ENCODE data around the gene CUX1. TPM values are rescaled to one million over a fixed set of nuclear protein-coding genes. Genes with fewer than 3 reads are reported as not detected.

The CUX1 gene
- total RNA-seq, 1 donor from 2014 or later: 18.3 TPM

GRCh38 chr7:102096012-102096332 is 278.5 kb downstream of the CUX1 start:
- Histone ChIP-seq H3K9me3 (ENCODE audit: control insufficient read depth in 3 of 3, low read length in 3 of 3) (no peaks in the 10 kb centered on the region), H3K9ac (ENCODE audit: low read depth in 1 of 3, low read length in 3 of 3) (no peak overlapping the region), H3K27ac (ENCODE audit: low read depth, low read length) (no peak overlapping the region), H3K4me3 (ENCODE audit: low read length in 3 of 3) (no peak overlapping the region), H3K4me1 (ENCODE audit: control insufficient read depth in 3 of 3, insufficient read depth in 3 of 3, low read length in 3 of 3) (peaks cover 0 to 3% (median 0%) of the 10 kb centered on the region in 3 donors), H3K36me3 (ENCODE audit: control insufficient read depth in 3 of 3, insufficient read depth in 3 of 3, low read length in 3 of 3) (peaks cover 2 to 16% (median 11%) of the 10 kb centered on the region in 3 donors), H3K27me3 (ENCODE audit: control insufficient read depth in 3 of 3, insufficient read depth in 3 of 3, low read length in 3 of 3) (no peaks in the 10 kb centered on the region)

- Histone ChIP-seq H3K9me3 (ENCODE audit: control insufficient read depth in 3 of 3, low read length in 3 of 3) (no peaks in the 10 kb centered on the region), H3K9ac (ENCODE audit: low read depth in 1 of 3, low read length in 3 of 3) (no peak overlapping the region), H3K36me3 (ENCODE audit: control insufficient read depth in 3 of 3, insufficient read depth in 3 of 3, low read length in 3 of 3) (peaks cover 7 to 19% (median 11%) of the 10 kb centered on the region in 3 donors), H3K27me3 (ENCODE audit: control insufficient read depth in 3 of 3, insufficient read depth in 3 of 3, low read length in 3 of 3) (no peaks in the 10 kb centered on the region), H3K27ac (ENCODE audit: low read depth, low read length) (no peak overlapping the region), H3K4me3 (ENCODE audit: low read length in 3 of 3) (no peak overlapping the region), H3K4me1 (ENCODE audit: control insufficient read depth in 3 of 3, insufficient read depth in 3 of 3, low read length in 3 of 3) (peaks cover 0 to 3% (median 0%) of the 10 kb centered on the region in 3 donors)
Observed at GRCh38 chr7:102096706-102097427, 279.4 kb downstream of the CUX1 start.

- Histone ChIP-seq H3K9me3 (ENCODE audit: control insufficient read depth in 3 of 3, low read length in 3 of 3) (no peaks in the 10 kb centered on the region), H3K9ac (ENCODE audit: low read depth in 1 of 3, low read length in 3 of 3) (no peak overlapping the region), H3K4me3 (ENCODE audit: low read length in 3 of 3) (no peak overlapping the region), H3K27me3 (ENCODE audit: control insufficient read depth in 3 of 3, insufficient read depth in 3 of 3, low read length in 3 of 3) (no peaks in the 10 kb centered on the region), H3K36me3 (ENCODE audit: control insufficient read depth in 3 of 3, insufficient read depth in 3 of 3, low read length in 3 of 3) (peaks cover 10 to 16% (median 14%) of the 10 kb centered on the region in 3 donors), H3K4me1 (ENCODE audit: control insufficient read depth in 3 of 3, insufficient read depth in 3 of 3, low read length in 3 of 3) (peaks cover 0 to 3% (median 0%) of the 10 kb centered on the region in 3 donors), H3K27ac (ENCODE audit: low read depth, low read length) (no peak overlapping the region)
Observed at GRCh38 chr7:102097601-102098161, 280.3 kb downstream of the CUX1 start.

DNA sequence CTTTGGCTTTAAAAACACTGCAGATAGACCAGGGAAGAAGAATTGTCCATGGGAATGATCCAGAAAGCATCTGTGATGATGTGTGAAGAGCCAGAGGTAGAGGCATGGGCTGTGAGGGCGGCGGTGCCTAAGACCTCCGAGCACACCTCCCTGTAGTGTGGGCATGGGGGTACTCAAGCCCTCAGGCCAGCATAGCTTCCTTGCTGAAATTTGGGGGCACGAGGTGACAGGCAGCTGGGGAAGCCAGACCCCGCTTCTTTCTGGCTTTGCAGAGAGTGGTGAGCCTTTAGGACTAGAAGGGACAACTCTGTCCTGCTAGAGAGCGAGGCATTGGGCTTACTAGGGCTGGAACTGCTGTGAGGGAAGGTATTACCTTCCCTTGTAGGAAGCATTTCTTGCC is 281.6 kb downstream of the CUX1 start:
- H3K9ac ChIP-seq (ENCODE audit: low read depth in 1 of 3, low read length in 3 of 3): no peak overlapping the region
- H3K4me3 ChIP-seq (ENCODE audit: low read length in 3 of 3): no peak overlapping the region
- H3K27me3 ChIP-seq (ENCODE audit: control insufficient read depth in 3 of 3, insufficient read depth in 3 of 3, low read length in 3 of 3): no peaks in the 10 kb centered on the region
- peaks cover 10 to 19% (median 14%) of the 10 kb centered on the region in 3 donors for H3K36me3 ChIP-seq (ENCODE audit: control insufficient read depth in 3 of 3, insufficient read depth in 3 of 3, low read length in 3 of 3)
- H3K4me1 ChIP-seq (ENCODE audit: control insufficient read depth in 3 of 3, insufficient read depth in 3 of 3, low read length in 3 of 3): no peaks in the 10 kb centered on the region
- no peak overlapping the region for H3K27ac ChIP-seq (ENCODE audit: low read depth, low read length)
- H3K9me3 ChIP-seq (ENCODE audit: control insufficient read depth in 3 of 3, low read length in 3 of 3): no peaks in the 10 kb centered on the region

- Histone ChIP-seq H3K36me3 (ENCODE audit: control insufficient read depth in 3 of 3, insufficient read depth in 3 of 3, low read length in 3 of 3) (peaks cover 14 to 19% (median 18%) of the 10 kb centered on the region in 3 donors), H3K27me3 (ENCODE audit: control insufficient read depth in 3 of 3, insufficient read depth in 3 of 3, low read length in 3 of 3) (no peaks in the 10 kb centered on the region), H3K4me1 (ENCODE audit: control insufficient read depth in 3 of 3, insufficient read depth in 3 of 3, low read length in 3 of 3) (no peaks in the 10 kb centered on the region), H3K27ac (ENCODE audit: low read depth, low read length) (no peak overlapping the region), H3K9me3 (ENCODE audit: control insufficient read depth in 3 of 3, low read length in 3 of 3) (no peaks in the 10 kb centered on the region), H3K9ac (ENCODE audit: low read depth in 1 of 3, low read length in 3 of 3) (no peak overlapping the region), H3K4me3 (ENCODE audit: low read length in 3 of 3) (no peak overlapping the region)
Observed at GRCh38 chr7:102099474-102099873, 282.0 kb downstream of the CUX1 start.

DNA sequence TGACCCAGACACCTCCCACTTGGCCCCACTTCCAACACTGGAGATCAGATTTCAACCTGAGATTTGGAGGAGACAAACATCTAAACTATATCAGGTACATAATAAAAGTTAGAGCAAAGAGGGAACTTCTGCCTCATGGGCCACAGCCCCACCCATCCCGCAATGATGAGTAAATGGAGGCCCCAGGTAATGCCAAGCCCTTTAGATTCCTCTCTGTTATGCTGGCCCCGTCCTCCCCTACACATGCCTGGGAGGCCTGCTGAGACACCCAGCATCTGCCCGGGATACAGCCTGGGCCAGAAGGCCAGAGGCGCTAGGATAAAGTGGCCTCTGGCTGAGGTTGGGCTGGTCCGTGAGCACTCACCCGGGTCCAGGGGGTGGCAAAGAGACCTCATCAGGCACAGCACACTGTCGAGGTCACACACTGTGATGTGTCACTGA is 283.7 kb downstream of the CUX1 start:
- H3K9ac ChIP-seq (ENCODE audit: low read depth in 1 of 3, low read length in 3 of 3): no peak overlapping the region
- H3K27ac ChIP-seq (ENCODE audit: low read depth, low read length): no peak overlapping the region
- no peaks in the 10 kb centered on the region for H3K9me3 ChIP-seq (ENCODE audit: control insufficient read depth in 3 of 3, low read length in 3 of 3)
- no peak overlapping the region for H3K4me3 ChIP-seq (ENCODE audit: low read length in 3 of 3)
- H3K4me1 ChIP-seq (ENCODE audit: control insufficient read depth in 3 of 3, insufficient read depth in 3 of 3, low read length in 3 of 3): no peaks in the 10 kb centered on the region
- H3K27me3 ChIP-seq (ENCODE audit: control insufficient read depth in 3 of 3, insufficient read depth in 3 of 3, low read length in 3 of 3): no peaks in the 10 kb centered on the region
- peaks cover 17 to 27% (median 23%) of the 10 kb centered on the region in 3 donors for H3K36me3 ChIP-seq (ENCODE audit: control insufficient read depth in 3 of 3, insufficient read depth in 3 of 3, low read length in 3 of 3)

DNA sequence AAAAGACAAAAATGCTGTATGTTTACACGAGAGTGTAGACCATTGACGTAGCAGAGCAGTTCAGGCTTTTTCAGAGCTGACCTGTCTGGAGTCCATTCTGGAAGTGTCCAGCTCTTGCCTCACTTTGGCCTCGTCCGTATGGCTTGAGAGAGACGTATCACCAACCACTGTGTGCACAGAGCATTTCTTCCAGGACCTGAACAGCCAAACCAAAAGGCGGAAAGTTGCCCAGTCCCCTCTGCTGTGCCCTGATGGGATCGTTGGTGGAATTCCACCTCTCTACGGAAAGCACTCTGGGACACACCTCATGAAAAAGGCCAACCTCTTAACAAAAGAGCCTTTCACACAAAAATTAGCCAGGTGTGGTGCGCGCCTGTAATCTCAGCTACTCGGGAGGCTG is 284.5 kb downstream of the CUX1 start:
- Histone ChIP-seq H3K9ac (ENCODE audit: low read depth in 1 of 3, low read length in 3 of 3) (no peak overlapping the region), H3K4me1 (ENCODE audit: control insufficient read depth in 3 of 3, insufficient read depth in 3 of 3, low read length in 3 of 3) (no peaks in the 10 kb centered on the region), H3K4me3 (ENCODE audit: low read length in 3 of 3) (no peak overlapping the region), H3K36me3 (ENCODE audit: control insufficient read depth in 3 of 3, insufficient read depth in 3 of 3, low read length in 3 of 3) (peaks cover 20 to 31% (median 30%) of the 10 kb centered on the region in 3 donors), H3K27ac (ENCODE audit: low read depth, low read length) (no peak overlapping the region), H3K9me3 (ENCODE audit: control insufficient read depth in 3 of 3, low read length in 3 of 3) (no peaks in the 10 kb centered on the region), H3K27me3 (ENCODE audit: control insufficient read depth in 3 of 3, insufficient read depth in 3 of 3, low read length in 3 of 3) (no peaks in the 10 kb centered on the region)

DNA sequence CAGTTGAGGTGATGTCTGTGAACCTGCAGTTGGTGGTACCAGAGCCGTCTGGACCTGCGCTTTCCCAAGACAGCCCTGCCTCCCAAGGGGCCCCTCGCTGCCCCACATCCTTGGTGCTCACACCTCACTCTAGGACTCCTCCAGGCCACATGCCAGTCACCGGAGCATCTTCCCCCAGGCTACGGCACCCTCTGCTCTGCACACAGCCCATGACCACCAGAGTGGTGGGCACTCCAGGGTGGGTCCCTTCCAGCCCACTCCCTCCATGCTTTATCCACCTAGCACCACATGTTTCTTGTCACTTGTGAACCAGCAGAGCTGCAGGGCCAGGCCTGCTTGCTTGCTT is 285.6 kb downstream of the CUX1 start:
- no peak overlapping the region for H3K9ac ChIP-seq (ENCODE audit: low read depth in 1 of 3, low read length in 3 of 3)
- no peaks in the 10 kb centered on the region for H3K27me3 ChIP-seq (ENCODE audit: control insufficient read depth in 3 of 3, insufficient read depth in 3 of 3, low read length in 3 of 3)
- peaks cover 24 to 35% (median 30%) of the 10 kb centered on the region in 3 donors for H3K36me3 ChIP-seq (ENCODE audit: control insufficient read depth in 3 of 3, insufficient read depth in 3 of 3, low read length in 3 of 3)
- no peak overlapping the region for H3K4me3 ChIP-seq (ENCODE audit: low read length in 3 of 3)
- no peaks in the 10 kb centered on the region for H3K9me3 ChIP-seq (ENCODE audit: control insufficient read depth in 3 of 3, low read length in 3 of 3)
- no peaks in the 10 kb centered on the region for H3K4me1 ChIP-seq (ENCODE audit: control insufficient read depth in 3 of 3, insufficient read depth in 3 of 3, low read length in 3 of 3)
- no peak overlapping the region for H3K27ac ChIP-seq (ENCODE audit: low read depth, low read length)

DNA sequence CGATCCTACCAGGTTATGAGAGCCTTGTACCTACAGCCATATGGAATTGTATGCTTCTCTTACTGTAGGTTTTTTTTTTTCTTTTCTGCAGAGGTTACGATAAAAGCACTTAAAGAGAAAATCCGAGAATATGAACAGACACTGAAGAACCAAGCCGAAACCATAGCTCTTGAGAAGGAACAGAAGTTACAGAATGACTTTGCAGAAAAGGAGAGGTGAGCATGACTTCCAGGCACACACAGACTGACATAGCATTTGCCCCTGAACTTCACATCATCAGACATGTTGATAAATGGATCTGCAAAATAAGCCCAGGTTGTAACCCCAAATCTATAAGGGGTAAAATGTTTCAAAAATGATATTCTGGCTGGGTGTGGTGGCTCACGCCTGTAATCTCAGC is 286.8 kb downstream of the CUX1 start:
- no peak overlapping the region for H3K4me3 ChIP-seq (ENCODE audit: low read length in 3 of 3)
- no peaks in the 10 kb centered on the region for H3K4me1 ChIP-seq (ENCODE audit: control insufficient read depth in 3 of 3, insufficient read depth in 3 of 3, low read length in 3 of 3)
- no peaks in the 10 kb centered on the region for H3K9me3 ChIP-seq (ENCODE audit: control insufficient read depth in 3 of 3, low read length in 3 of 3)
- peaks cover 21 to 32% (median 23%) of the 10 kb centered on the region in 3 donors for H3K36me3 ChIP-seq (ENCODE audit: control insufficient read depth in 3 of 3, insufficient read depth in 3 of 3, low read length in 3 of 3)
- H3K27ac ChIP-seq (ENCODE audit: low read depth, low read length): no peak overlapping the region
- H3K9ac ChIP-seq (ENCODE audit: low read depth in 1 of 3, low read length in 3 of 3): no peak overlapping the region
- no peaks in the 10 kb centered on the region for H3K27me3 ChIP-seq (ENCODE audit: control insufficient read depth in 3 of 3, insufficient read depth in 3 of 3, low read length in 3 of 3)

DNA sequence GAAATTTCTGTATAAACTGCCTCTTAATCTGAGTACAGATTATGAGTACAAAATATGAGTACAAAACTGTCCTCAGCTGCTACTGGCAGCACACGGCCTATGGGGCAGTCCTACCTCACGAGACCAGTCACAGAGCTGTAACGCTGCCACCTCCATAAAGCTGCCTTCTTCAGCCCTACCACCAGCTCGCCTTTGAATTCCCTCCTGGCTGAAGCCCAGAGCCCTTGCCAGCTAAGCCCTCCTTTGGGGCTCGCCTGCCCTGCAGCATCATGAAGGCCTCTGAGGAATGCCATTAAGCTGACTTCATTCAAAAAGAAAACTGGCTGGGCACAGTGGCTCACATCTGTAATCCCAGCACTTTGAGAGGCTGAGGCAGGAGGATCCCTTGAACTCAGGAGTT is 289.2 kb downstream of the CUX1 start:
- Histone ChIP-seq H3K9me3 (ENCODE audit: control insufficient read depth in 3 of 3, low read length in 3 of 3) (no peaks in the 10 kb centered on the region), H3K9ac (ENCODE audit: low read depth in 1 of 3, low read length in 3 of 3) (no peak overlapping the region), H3K36me3 (ENCODE audit: control insufficient read depth in 3 of 3, insufficient read depth in 3 of 3, low read length in 3 of 3) (peaks cover 17 to 32% (median 21%) of the 10 kb centered on the region in 3 donors), H3K27me3 (ENCODE audit: control insufficient read depth in 3 of 3, insufficient read depth in 3 of 3, low read length in 3 of 3) (no peaks in the 10 kb centered on the region), H3K27ac (ENCODE audit: low read depth, low read length) (no peak overlapping the region), H3K4me3 (ENCODE audit: low read length in 3 of 3) (no peak overlapping the region), H3K4me1 (ENCODE audit: control insufficient read depth in 3 of 3, insufficient read depth in 3 of 3, low read length in 3 of 3) (no peaks in the 10 kb centered on the region)

Data from skeletal muscle tissue (tissue), 4 donors.